Endodermal cell (in vitro differentiated cells): ENCODE measurements around the gene IL1RAP. TPM values are rescaled to one million over a fixed set of nuclear protein-coding genes. Genes with fewer than 3 reads are reported as not detected.

Experiments used
- DNase-seq: peaks from one replicate; pipeline ENCODE4 v3.0.0-alpha.2; 2017
- H3K27ac ChIP-seq: 2 replicates; pipeline ENCODE4 v1.5.1; 2013; ENCODE audit warnings: mild to moderate bottlenecking, low read depth, low read length, moderate library complexity
- H3K27me3 ChIP-seq: 2 replicates; pipeline ENCODE4 v1.6.1; 2013; ENCODE audit warnings: mild to moderate bottlenecking, low read length, moderate library complexity; ENCODE audit not compliant: insufficient read depth, control insufficient read depth, poor library complexity, severe bottlenecking
- H3K36me3 ChIP-seq: 2 replicates; pipeline ENCODE4 v1.7.0; 2013; ENCODE audit warnings: mild to moderate bottlenecking, low read length, moderate library complexity; ENCODE audit not compliant: control insufficient read depth, insufficient read depth
- H3K4me1 ChIP-seq: one replicate; pipeline ENCODE4 v1.7.0; 2013; ENCODE audit warnings: low read length; ENCODE audit not compliant: control insufficient read depth, insufficient read depth
- H3K4me3 ChIP-seq: 2 replicates; pipeline ENCODE4 v1.5.1; 2013; ENCODE audit warnings: mild to moderate bottlenecking, low read length, moderate library complexity
- H3K9ac ChIP-seq: 2 replicates; pipeline ENCODE4 v1.6.1; 2013; ENCODE audit warnings: mild to moderate bottlenecking, low read length, moderate library complexity; ENCODE audit not compliant: poor library complexity, severe bottlenecking; ENCODE audit errors: extremely low read depth
- H3K9me3 ChIP-seq: 2 replicates; pipeline ENCODE4 v1.6.1; 2013; ENCODE audit warnings: mild to moderate bottlenecking, low read length, moderate library complexity; ENCODE audit not compliant: control insufficient read depth
- H3K27ac Mint-ChIP-seq: 2 replicates; pipeline ENCODE4 v1.8.0; 2020; ENCODE audit warnings: mixed read lengths
- H3K27me3 Mint-ChIP-seq: 2 replicates; pipeline ENCODE4 v1.8.0; 2021; ENCODE audit warnings: mild to moderate bottlenecking, mixed read lengths; ENCODE audit not compliant: insufficient read depth
- H3K36me3 Mint-ChIP-seq: 2 replicates; pipeline ENCODE4 v1.8.0; 2020; ENCODE audit warnings: low read depth, mixed read lengths
- H3K4me1 Mint-ChIP-seq: 2 replicates; pipeline ENCODE4 v1.8.0; 2020; ENCODE audit warnings: mixed read lengths
- H3K4me3 Mint-ChIP-seq: 2 replicates; pipeline ENCODE4 v1.8.0; 2020; ENCODE audit warnings: mild to moderate bottlenecking, moderate library complexity, mixed read lengths
- H3K9me3 Mint-ChIP-seq: 2 replicates; pipeline ENCODE4 v1.8.0; 2020; ENCODE audit warnings: mild to moderate bottlenecking, mixed read lengths
- CTCF ChIP-seq: fragments of 200-600 bp; sonication (generic); conservative IDR thresholded peaks from 2 replicates; pipeline ENCODE4 v1.5.0; 2021; ENCODE audit warnings: antibody characterized with exemption, mild to moderate bottlenecking
- WGBS, 2 experiments: methylation state at CpG; one replicate each; pipeline versions ENCODE4 v1.1.5 to v1.1.7; 2013; ENCODE audit warnings: missing lambda C conversion rate in 2 of 2, mixed read lengths in 1 of 2; ENCODE audit not compliant: insufficient coverage in 1 of 2, insufficient read length in 1 of 2; 5-methylcytosine and 5-hydroxymethylcytosine counted together
- total RNA-seq, 2 donors: library from RNA; stranded (reverse); fragmentation: NEBNext Ultra II Directional in 1 of 2; extraction: Animal tissue kit (Norgen Biotek cat#: 25700) in 1 of 2; gene quantifications; 2 replicates in 1 of 2; 3 replicates in 1 of 2; pipeline ENCODE4 v1.2.1, GENCODE V29; 2021

Gene IL1RAP
- total RNA-seq, 2 donors from 2014 or later: 2.6 to 6.0 TPM

DNA sequence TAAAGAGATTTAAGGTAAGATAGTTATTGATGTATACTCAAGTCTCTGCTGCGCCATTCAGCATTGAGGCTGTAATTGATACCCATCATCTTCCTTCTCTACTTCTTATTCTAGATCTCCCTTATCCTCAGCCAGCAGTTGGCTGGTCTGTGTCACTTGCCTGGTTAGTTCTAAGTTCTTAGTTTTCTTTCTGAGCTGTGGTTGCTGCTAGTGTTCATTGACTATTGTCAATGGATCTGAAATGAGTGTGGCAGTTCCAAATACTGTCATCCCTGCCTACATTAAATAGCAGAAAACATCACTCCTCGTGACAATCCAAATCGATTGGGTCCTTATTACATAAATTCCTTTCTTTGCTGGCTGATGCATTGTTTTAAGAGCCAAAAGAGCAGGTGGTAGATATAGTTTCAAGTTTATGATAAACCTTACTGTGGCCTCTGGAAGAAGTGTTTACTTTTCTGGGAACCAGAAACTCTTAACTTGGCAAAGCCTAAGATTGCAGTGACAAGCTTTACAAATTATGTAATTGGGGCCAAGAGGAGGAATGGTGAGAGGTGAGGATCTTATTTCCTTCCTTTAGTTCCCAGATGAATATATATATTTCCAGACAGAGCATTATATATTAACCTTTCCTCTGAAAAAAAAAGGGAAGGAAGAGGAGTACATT is 180.6 kb downstream of the IL1RAP start:
- H3K4me3 ChIP-seq: no peak overlapping the region
- WGBS, 2 experiments: 98% methylated on average over 3 of the region's 3 CpGs; no CpG with 5 or more reads in 1 of the 2 experiments
- H3K9ac ChIP-seq: no peak overlapping the region
- no peaks in the 10 kb centered on the region for H3K36me3 ChIP-seq
- Mint-ChIP-seq H3K9me3 (no peaks in the 10 kb centered on the region), H3K27ac (no peak overlapping the region), H3K36me3 (no peaks in the 10 kb centered on the region), H3K4me1 (peaks cover 13% of the 10 kb centered on the region), H3K27me3 (no peaks in the 10 kb centered on the region), H3K4me3 (no peak overlapping the region)
- no peaks in the 10 kb centered on the region for H3K27me3 ChIP-seq
- no peaks in the 10 kb centered on the region for H3K4me1 ChIP-seq
- no peaks in the 10 kb centered on the region for H3K9me3 ChIP-seq
- no peak for TF ChIP-seq CTCF
- no peak for DNase-seq
- H3K27ac ChIP-seq: no peak overlapping the region

DNA sequence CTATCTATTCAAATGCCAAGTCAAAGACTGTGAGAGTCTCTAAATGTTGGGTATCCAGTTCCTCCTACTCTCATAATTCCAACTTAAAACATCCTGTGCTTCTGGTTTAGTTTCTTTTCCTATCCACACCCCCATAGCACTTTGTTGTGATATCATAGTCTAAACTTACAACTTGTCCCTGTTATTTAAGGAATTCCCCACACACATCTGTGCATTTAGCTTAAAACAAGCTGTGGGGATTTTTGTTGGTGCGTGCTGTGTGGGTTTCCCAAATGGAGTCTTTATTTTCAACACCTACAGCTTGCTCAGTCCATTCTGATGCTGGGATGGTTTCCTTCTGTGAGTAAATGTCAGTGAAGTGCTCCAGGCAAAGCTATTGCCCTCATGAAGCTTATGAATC is 181.3 kb downstream of the IL1RAP start:
- H3K36me3 Mint-ChIP-seq: no peaks in the 10 kb centered on the region
- peaks cover 13% of the 10 kb centered on the region for H3K4me1 Mint-ChIP-seq
- Histone ChIP-seq H3K4me3 (no peak overlapping the region), H3K9ac (no peak overlapping the region), H3K9me3 (no peaks in the 10 kb centered on the region), H3K27ac (no peak overlapping the region), H3K4me1 (no peaks in the 10 kb centered on the region), H3K27me3 (no peaks in the 10 kb centered on the region), H3K36me3 (no peaks in the 10 kb centered on the region)
- no peak overlapping the region for H3K4me3 Mint-ChIP-seq
- H3K27me3 Mint-ChIP-seq: no peaks in the 10 kb centered on the region
- no peaks in the 10 kb centered on the region for H3K9me3 Mint-ChIP-seq
- WGBS, 2 experiments: 75 to 80% methylated on average over 1 of the region's 1 CpG
- no peak for TF ChIP-seq CTCF
- DNase-seq: no peak
- H3K27ac Mint-ChIP-seq: no peak overlapping the region

DNA sequence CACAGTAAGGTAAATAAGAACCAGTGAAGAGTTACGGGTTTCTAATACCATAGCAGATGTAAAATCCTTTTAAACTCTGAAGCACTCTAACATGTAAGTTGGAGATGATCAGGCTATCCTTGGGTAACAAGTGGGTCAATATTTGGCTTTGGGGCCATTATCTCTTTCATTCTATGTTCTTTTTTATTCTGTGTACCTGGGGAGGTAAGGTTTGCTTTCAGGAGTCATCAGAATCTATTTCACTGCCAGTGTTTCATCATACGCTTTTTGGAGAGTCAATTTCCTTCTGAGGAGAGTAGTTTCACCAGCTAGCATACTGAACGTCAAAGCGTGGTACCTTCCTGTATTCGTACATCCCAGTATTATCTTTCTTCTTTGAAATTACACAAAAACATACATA is 182.1 kb downstream of the IL1RAP start:
- H3K4me1 Mint-ChIP-seq: peaks cover 13% of the 10 kb centered on the region
- H3K9me3 Mint-ChIP-seq: no peaks in the 10 kb centered on the region
- WGBS, 2 experiments: 90 to 100% methylated on average over 1 to 4 of the region's 5 CpGs
- H3K9ac ChIP-seq: no peak overlapping the region
- no peak for DNase-seq
- H3K4me3 Mint-ChIP-seq: no peak overlapping the region
- H3K27ac ChIP-seq: no peak overlapping the region
- H3K27me3 ChIP-seq: no peaks in the 10 kb centered on the region
- TF ChIP-seq CTCF: no peak
- no peaks in the 10 kb centered on the region for H3K36me3 ChIP-seq
- no peaks in the 10 kb centered on the region for H3K27me3 Mint-ChIP-seq
- no peaks in the 10 kb centered on the region for H3K9me3 ChIP-seq
- no peak overlapping the region for H3K27ac Mint-ChIP-seq
- no peak overlapping the region for H3K4me3 ChIP-seq
- no peaks in the 10 kb centered on the region for H3K36me3 Mint-ChIP-seq
- H3K4me1 ChIP-seq: no peaks in the 10 kb centered on the region
